Myocyte (in vitro differentiated cells): ENCODE data around the gene ITGB1. TPM values are rescaled to one million over a fixed set of nuclear protein-coding genes. Genes with fewer than 3 reads are reported as not detected.
A peak's percentile ranks its signal among the peaks of the same experiment; 100 is the strongest.
"Not testable (repeated sequence)": the region's sequence is repeated elsewhere in the genome, so short reads cannot be mapped to it uniquely, and the experiment has no call there.

ENCODE experiments used
- DNase-seq: peaks from one replicate; pipeline ENCODE4 v3.0.0-alpha.2; 2012; ENCODE audit warnings: low read depth
- total RNA-seq: library from RNA; depleted of rRNA; stranded (reverse); fragments of >200 nt; gene quantifications from 2 replicates; pipeline ENCODE4 v1.2.3, GENCODE V29; 2014

ITGB1 gene
- total RNA-seq, 1 donor from 2014 or later, result 954 TPM

- peak; percentile 87 for DNase-seq
These were observed 19.4 kb downstream of the ITGB1 start for GRCh38 chr10:32938554-32939061.

GRCh38 chr10:32937911-32938424 lies 20.1 kb downstream of the ITGB1 start:
- DNase-seq, result no peak

GRCh38 chr10:32932225-32932729 lies 25.8 kb downstream of the ITGB1 start:
- no peak for DNase-seq

GRCh38 chr10:32931593-32931992 lies 26.4 kb downstream of the ITGB1 start:
- DNase-seq, result no peak

- DNase-seq, result no peak
These were observed 28.0 kb downstream of the ITGB1 start for GRCh38 chr10:32930036-32930435.

GRCh38 chr10:32929634-32930033 lies 28.4 kb downstream of the ITGB1 start:
- no peak for DNase-seq

GRCh38 chr10:32927750-32928149 lies 30.3 kb downstream of the ITGB1 start:
- DNase-seq, result no peak

- no peak for DNase-seq
These were observed 34.2 kb downstream of the ITGB1 start for GRCh38 chr10:32923849-32924248.

GRCh38 chr10:32923134-32923533 lies 34.9 kb downstream of the ITGB1 start:
- DNase-seq, result peak; percentile 30

- no peak for DNase-seq
These were observed 35.9 kb downstream of the ITGB1 start for GRCh38 chr10:32922170-32922569.

GRCh38 chr10:32917817-32918216 lies 40.2 kb downstream of the ITGB1 start:
- not testable (repeated sequence) for DNase-seq

GRCh38 chr10:32911285-32912016 lies 46.6 kb downstream of the ITGB1 start:
- no peak for DNase-seq

- not testable (repeated sequence) for DNase-seq
These were observed 48.1 kb downstream of the ITGB1 start for GRCh38 chr10:32909970-32910369.

- DNase-seq, result no peak
These were observed 48.6 kb downstream of the ITGB1 start for GRCh38 chr10:32909456-32909855.

GRCh38 chr10:32906595-32906994 lies 51.4 kb downstream of the ITGB1 start:
- DNase-seq, result no peak

GRCh38 chr10:32905466-32905865 lies 52.6 kb downstream of the ITGB1 start:
- DNase-seq, result no peak

- no peak for DNase-seq
These were observed 56.2 kb downstream of the ITGB1 start for GRCh38 chr10:32901815-32902214.

GRCh38 chr10:32895200-32895968 lies 62.6 kb downstream of the ITGB1 start:
- DNase-seq, result not testable (repeated sequence)

GRCh38 chr10:32893916-32894664 lies 63.9 kb downstream of the ITGB1 start:
- no peak for DNase-seq

- DNase-seq, result no peak
These were observed 64.6 kb downstream of the ITGB1 start for GRCh38 chr10:32893434-32893833.

- DNase-seq, result no peak
These were observed 66.8 kb downstream of the ITGB1 start for GRCh38 chr10:32891261-32891660.
